A673 (cell line): ENCODE results near the gene NRAP. TPM values are rescaled to one million over a fixed set of nuclear protein-coding genes. Genes with fewer than 3 reads are reported as not detected.

Experiments used
- BruUV-seq: library from RNA; stranded (reverse); fragments of 400-500 nt; replicated peaks from 2 replicates; lab custom pipeline; 2021; lab: Mats Ljungman, UMichigan
- CTCF ChIA-PET: fragments of 300-600 bp; sonication (Branson Sonifier 250); formaldehyde crosslinking; loops from one replicate; lab custom pipeline; 2022; ENCODE audit warnings: antibody characterized with exemption; lab: Charles Lee
- POLR2A ChIA-PET: fragments of 300-600 bp; sonication (Branson Sonifier 250); formaldehyde crosslinking; loops from one replicate; lab custom pipeline; 2022; ENCODE audit warnings: antibody characterized with exemption; ENCODE audit not compliant: low non-redundant PET; lab: Charles Lee
- DNase-seq: peaks from one replicate; pipeline ENCODE4 v3.0.0-alpha.2; 2015; ENCODE audit warnings: low spot score
- H3K27ac ChIP-seq: fragments of 200-600 bp; sonication (generic); 2 replicates; pipeline ENCODE4 v1.5.1; 2016; ENCODE audit warnings: mixed run types, low read depth, mild to moderate bottlenecking, mixed read lengths, antibody characterized with exemption, low read length; ENCODE audit not compliant: poor library complexity, severe bottlenecking
- H3K27me3 ChIP-seq: fragments of 200-600 bp; sonication (generic); replicated peaks from 2 replicates; pipeline ENCODE4 v1.6.1; 2017; ENCODE audit warnings: mixed run types, low read depth, mild to moderate bottlenecking, mixed read lengths, antibody characterized with exemption, low read length; ENCODE audit not compliant: insufficient read depth, poor library complexity
- H3K36me3 ChIP-seq: fragments of 200-600 bp; sonication (generic); 2 replicates; pipeline ENCODE4 v1.6.1; 2016; ENCODE audit warnings: mixed run types, mild to moderate bottlenecking, mixed read lengths, antibody characterized with exemption, low read length; ENCODE audit not compliant: insufficient read depth, poor library complexity, severe bottlenecking
- H3K4me1 ChIP-seq: fragments of 200-600 bp; sonication (generic); 2 replicates; pipeline ENCODE4 v1.6.1; 2017; ENCODE audit warnings: mixed run types, mild to moderate bottlenecking, mixed read lengths, antibody characterized with exemption, low read length; ENCODE audit not compliant: insufficient read depth, poor library complexity, severe bottlenecking
- H3K4me3 ChIP-seq: fragments of 200-600 bp; sonication (generic); 2 replicates; pipeline ENCODE4 v1.5.1; 2016; ENCODE audit warnings: low read depth, mixed run types, mild to moderate bottlenecking, mixed read lengths, low read length; ENCODE audit not compliant: poor library complexity, severe bottlenecking
- H3K9me3 ChIP-seq: fragments of 200-600 bp; sonication (generic); 2 replicates; pipeline ENCODE4 v1.6.1; 2016; ENCODE audit warnings: mixed run types, low read depth, mild to moderate bottlenecking, mixed read lengths, antibody characterized with exemption, low read length; ENCODE audit not compliant: poor library complexity, severe bottlenecking
- EZH2 ChIP-seq: fragments of 200-600 bp; sonication (generic); IDR thresholded peaks from 2 replicates; pipeline ENCODE4 v1.6.1; 2017; ENCODE audit warnings: borderline replicate concordance, low read depth, mild to moderate bottlenecking, mixed read lengths, antibody characterized with exemption, low read length; ENCODE audit not compliant: poor library complexity, severe bottlenecking
- intact Hi-C: fragments of 100-400 bp; cut with micrococcal nuclease; formaldehyde crosslinking; loops from one replicate; pipeline ENCODE4 v1.10.0; 2022; ENCODE audit not compliant: unreplicated experiment
- total RNA-seq: library from RNA; stranded (reverse); gene quantifications from 2 replicates; pipeline ENCODE4 v1.2.3, GENCODE V29; 2021
- TF ChIP-seq, protein P1 (sequence below): fragments of 300-800, 200-600 bp; sonication (generic); conservative IDR thresholded peaks from 2 replicates; pipeline ENCODE4 v1.5.1; 2017; ENCODE audit warnings: low read depth, mild to moderate bottlenecking, antibody characterized with exemption, low read length, moderate library complexity, mixed read lengths

The NRAP gene
- total RNA-seq, 1 experiment from 2014 or later = 0.34 TPM

DNA sequence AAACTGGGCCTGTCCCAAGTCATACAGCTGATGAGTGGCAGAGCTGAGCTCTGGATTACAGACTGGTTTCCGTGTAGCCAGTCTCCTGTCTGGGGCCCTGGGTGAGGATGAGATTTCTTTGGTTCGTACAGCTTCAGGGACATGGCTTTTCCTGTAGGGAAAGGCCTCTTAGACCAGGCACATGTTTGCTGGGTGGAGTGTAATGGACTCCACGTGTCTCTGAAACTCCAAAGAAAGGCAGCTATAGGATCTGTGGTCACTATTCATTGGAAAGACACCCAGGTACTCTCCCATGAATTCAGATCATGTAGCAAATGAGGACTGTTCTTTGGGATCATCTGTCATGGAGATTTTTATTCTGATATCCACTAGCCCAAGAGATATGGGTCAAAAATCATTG, 108.6 kb downstream of the NRAP start:
- BruUV-seq = no TSS peak
- H3K36me3 ChIP-seq = no peaks in the 10 kb centered on the region
- ChIA-PET POLR2A (no interaction called here), CTCF (no interaction called here)
- no peak for DNase-seq
- no peak for TF ChIP-seq EZH2
- TF ChIP-seq, protein P1, sequence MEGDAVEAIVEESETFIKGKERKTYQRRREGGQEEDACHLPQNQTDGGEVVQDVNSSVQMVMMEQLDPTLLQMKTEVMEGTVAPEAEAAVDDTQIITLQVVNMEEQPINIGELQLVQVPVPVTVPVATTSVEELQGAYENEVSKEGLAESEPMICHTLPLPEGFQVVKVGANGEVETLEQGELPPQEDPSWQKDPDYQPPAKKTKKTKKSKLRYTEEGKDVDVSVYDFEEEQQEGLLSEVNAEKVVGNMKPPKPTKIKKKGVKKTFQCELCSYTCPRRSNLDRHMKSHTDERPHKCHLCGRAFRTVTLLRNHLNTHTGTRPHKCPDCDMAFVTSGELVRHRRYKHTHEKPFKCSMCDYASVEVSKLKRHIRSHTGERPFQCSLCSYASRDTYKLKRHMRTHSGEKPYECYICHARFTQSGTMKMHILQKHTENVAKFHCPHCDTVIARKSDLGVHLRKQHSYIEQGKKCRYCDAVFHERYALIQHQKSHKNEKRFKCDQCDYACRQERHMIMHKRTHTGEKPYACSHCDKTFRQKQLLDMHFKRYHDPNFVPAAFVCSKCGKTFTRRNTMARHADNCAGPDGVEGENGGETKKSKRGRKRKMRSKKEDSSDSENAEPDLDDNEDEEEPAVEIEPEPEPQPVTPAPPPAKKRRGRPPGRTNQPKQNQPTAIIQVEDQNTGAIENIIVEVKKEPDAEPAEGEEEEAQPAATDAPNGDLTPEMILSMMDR = no peak
- intact Hi-C loops = no loop called here
- no peaks in the 10 kb centered on the region for H3K27me3 ChIP-seq
- H3K27ac ChIP-seq = no peak overlapping the region
- H3K4me3 ChIP-seq = no peak overlapping the region
- peaks cover 31% of the 10 kb centered on the region for H3K4me1 ChIP-seq
- H3K9me3 ChIP-seq = no peaks in the 10 kb centered on the region

DNA sequence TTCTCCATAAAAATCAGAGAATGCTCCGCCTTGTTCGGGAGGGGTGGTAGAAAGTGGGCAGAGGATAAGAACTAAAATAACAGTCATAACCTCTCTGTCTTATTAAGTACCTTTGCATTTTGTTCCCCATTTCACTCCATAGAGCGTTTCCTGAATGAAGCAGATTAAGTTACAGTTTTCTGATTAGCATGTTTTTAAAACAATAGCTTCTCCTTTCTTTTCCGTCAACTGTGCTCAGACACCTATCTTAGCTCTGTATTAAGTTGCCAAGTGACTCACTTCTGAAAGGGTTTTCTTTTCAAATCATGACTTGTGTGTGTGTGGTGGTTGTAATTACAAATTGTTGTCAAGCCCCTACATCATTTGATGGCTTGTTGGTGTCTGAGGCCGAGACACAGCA, 109.6 kb downstream of the NRAP start:
- TF ChIP-seq, protein P1 = no peak
- TF ChIP-seq EZH2 = no peak
- Histone ChIP-seq H3K4me3 (no peak overlapping the region), H3K27me3 (no peaks in the 10 kb centered on the region), H3K4me1 (peaks cover 40% of the 10 kb centered on the region), H3K36me3 (no peaks in the 10 kb centered on the region), H3K27ac (no peak overlapping the region), H3K9me3 (no peaks in the 10 kb centered on the region)
- intact Hi-C loops = no loop called here
- no peak for DNase-seq
- no TSS peak for BruUV-seq
- ChIA-PET CTCF (no interaction called here), POLR2A (no interaction called here)

DNA sequence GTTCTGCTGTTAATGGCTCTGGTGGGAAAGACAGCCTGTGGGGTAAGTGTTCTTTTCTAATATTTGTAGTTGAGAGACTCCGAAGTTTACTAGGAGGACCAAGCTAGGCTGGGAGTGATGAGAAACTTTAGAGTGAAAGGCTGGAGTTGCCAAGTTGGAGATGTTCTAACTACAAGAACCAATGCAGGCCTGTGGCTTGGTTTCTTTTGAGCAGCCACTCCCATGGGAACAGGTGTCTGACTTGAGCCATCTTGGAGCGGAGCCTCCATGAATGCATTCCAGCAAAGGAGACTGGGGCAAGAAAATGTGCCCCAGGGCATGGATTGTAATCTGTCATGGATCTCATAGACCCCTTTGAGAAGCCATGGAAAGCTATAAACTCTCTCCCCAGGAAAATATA, 110.7 kb downstream of the NRAP start:
- no peaks in the 10 kb centered on the region for H3K36me3 ChIP-seq
- H3K4me3 ChIP-seq = no peak overlapping the region
- ChIA-PET CTCF (no interaction called here), POLR2A (no interaction called here)
- peaks cover 37% of the 10 kb centered on the region for H3K4me1 ChIP-seq
- BruUV-seq = no TSS peak
- no peak overlapping the region for H3K27ac ChIP-seq
- DNase-seq = no peak
- no peaks in the 10 kb centered on the region for H3K9me3 ChIP-seq
- no peaks in the 10 kb centered on the region for H3K27me3 ChIP-seq
- intact Hi-C loops = no loop called here
- no peak for TF ChIP-seq EZH2
- TF ChIP-seq, protein P1 = no peak
